A549 (cell line): ENCODE results near the gene P3R3URF. TPM values are rescaled to one million over a fixed set of nuclear protein-coding genes. Genes with fewer than 3 reads are reported as not detected.

Experiments used
- ATAC-seq, 2 experiments: fragments of 200-7000 bp in 1 of 2; fragments of >200 bp in 1 of 2; cut with Nextera tagmentation in 1 of 2; cut with Tn5 transposase in 1 of 2; 3 replicates each; pipeline versions ENCODE4 v1.8.0 to v1.9.1; 2018 to 2020; ENCODE audit warnings: mild to moderate bottlenecking in 1 of 2, moderate library complexity in 1 of 2
- CTCF ChIA-PET: fragments of 300-600 bp; sonication (Branson Sonifier 250); formaldehyde crosslinking; extraction: SDS; loops from one replicate; lab custom pipeline; 2021; ENCODE audit warnings: antibody characterized with exemption, inconsistent platforms; lab: Yijun Ruan, JAX
- POLR2A ChIA-PET: fragments of 350-600 bp; formaldehyde crosslinking; extraction: SDS; loops from one replicate; lab custom pipeline; 2021; ENCODE audit warnings: antibody characterized with exemption, inconsistent platforms; lab: Yijun Ruan, JAX
- DNase-seq, 2 experiments: peaks; one replicate each; pipeline versions ENCODE4 v3.0.0 to v3.0.0-alpha.2; 2011 to 2016; ENCODE audit warnings: low read depth in 1 of 2, low spot score in 1 of 2
- FAIRE-seq: peaks from 2 replicates; lab custom pipeline; 2011; peaks lifted over from hg19 to GRCh38; lab: Jason Lieb, UNC
- H3K27ac ChIP-seq, 2 experiments: fragments of >200 bp; sonication (Bioruptor Twin); formaldehyde crosslinking; 3 replicates each; pipeline ENCODE4 v1.5.1; 2016 to 2017
- H3K4me1 ChIP-seq: fragments of >200 bp; sonication (Bioruptor Twin); formaldehyde crosslinking; 3 replicates; pipeline ENCODE4 v1.6.1; 2016
- H3K4me2 ChIP-seq: fragments of >200 bp; sonication (Bioruptor Twin); formaldehyde crosslinking; 3 replicates; pipeline ENCODE4 v1.6.1; 2016
- H3K4me3 ChIP-seq: fragments of >200 bp; sonication (Bioruptor Twin); formaldehyde crosslinking; 3 replicates; pipeline ENCODE4 v1.5.1; 2016
- H3K9me3 ChIP-seq: fragments of >200 bp; sonication (Bioruptor Twin); formaldehyde crosslinking; 3 replicates; pipeline ENCODE4 v1.6.1; 2016
- ATOH8 ChIP-seq: fragments of 250-450 bp; sonication (Bioruptor Pico); IDR thresholded peaks from 2 replicates; pipeline ENCODE4 v1.5.0; 2020; ENCODE audit warnings: low read depth, mild to moderate bottlenecking, moderate library complexity
- BCL3 ChIP-seq: fragments of >200 bp; sonication (Bioruptor Twin); formaldehyde crosslinking; IDR thresholded peaks from 3 replicates; pipeline ENCODE4 v1.6.1; 2016
- BHLHE40 ChIP-seq: IDR thresholded peaks from 2 replicates; pipeline ENCODE4 v1.6.1; 2012; ENCODE audit warnings: low read depth, low read length, inconsistent platforms
- CBX2 ChIP-seq: fragments of 200-600 bp; sonication (generic); IDR thresholded peaks from 2 replicates; pipeline ENCODE4 v1.6.1; 2016; ENCODE audit warnings: low read depth, mild to moderate bottlenecking, borderline replicate concordance
- CBX8 ChIP-seq: fragments of 200-600 bp; sonication (generic); IDR thresholded peaks from 2 replicates; pipeline ENCODE4 v1.6.1; 2016
- CHD4 ChIP-seq: fragments of 200-600 bp; sonication (generic); IDR thresholded peaks from 2 replicates; pipeline ENCODE4 v1.6.1; 2016; ENCODE audit warnings: antibody characterized with exemption, mild to moderate bottlenecking, borderline replicate concordance
- CTCF ChIP-seq: fragments of >200 bp; sonication (Bioruptor Twin); formaldehyde crosslinking; IDR thresholded peaks from 3 replicates; pipeline ENCODE4 v1.5.1; 2016
- EP300 ChIP-seq, 2 experiments: fragments of >200 bp; sonication (Bioruptor Twin); formaldehyde crosslinking; IDR thresholded peaks; 2 replicates in 1 of 2; 3 replicates in 1 of 2; pipeline ENCODE4 v1.6.1; 2016 to 2017
- HDAC2 ChIP-seq: fragments of 200-600 bp; sonication (generic); IDR thresholded peaks from 2 replicates; pipeline ENCODE4 v1.6.1; 2016
- HES2 ChIP-seq: fragments of >200 bp; sonication (Bioruptor Twin); formaldehyde crosslinking; IDR thresholded peaks from 2 replicates; pipeline ENCODE4 v1.6.1; 2016
- HEYL ChIP-seq: fragments of 250-450 bp; sonication (Bioruptor Pico); IDR thresholded peaks from 2 replicates; pipeline ENCODE4 v1.8.0; 2021; ENCODE audit warnings: mild to moderate bottlenecking, moderate library complexity
- JUNB ChIP-seq: fragments of >200 bp; sonication (Bioruptor Twin); formaldehyde crosslinking; IDR thresholded peaks from 2 replicates; pipeline ENCODE4 v1.6.1; 2016
- RAD21 ChIP-seq, 2 experiments: fragments of >200 bp in 1 of 2; sonication (Bioruptor Twin) in 1 of 2; formaldehyde crosslinking in 1 of 2; IDR thresholded peaks in 1 of 2; conservative IDR thresholded peaks in 1 of 2; 2 replicates in 1 of 2; 3 replicates in 1 of 2; pipeline ENCODE4 v1.6.1; 2012 to 2018; ENCODE audit warnings: inconsistent platforms in 1 of 2
- RCOR1 ChIP-seq: fragments of 150-350 bp; IDR thresholded peaks from 2 replicates; pipeline ENCODE4 v1.6.1; 2014; ENCODE audit warnings: antibody characterized with exemption, low read length, low read depth
- RNF2 ChIP-seq: fragments of 200-600 bp; sonication (generic); IDR thresholded peaks from 2 replicates; pipeline ENCODE4 v1.6.1; 2016; ENCODE audit warnings: low read depth, mild to moderate bottlenecking, antibody characterized with exemption, moderate library complexity, borderline replicate concordance
- SMC3 ChIP-seq: fragments of >200 bp; sonication (Bioruptor Twin); formaldehyde crosslinking; IDR thresholded peaks from 3 replicates; pipeline ENCODE4 v1.6.1; 2018; ENCODE audit warnings: inconsistent platforms
- SREBF2 ChIP-seq: fragments of 450-650 bp; IDR thresholded peaks from 2 replicates; pipeline ENCODE4 v1.6.1; 2014; ENCODE audit warnings: mild to moderate bottlenecking, moderate library complexity
- TP53 ChIP-seq: fragments of 250-450 bp; sonication (Bioruptor Pico); IDR thresholded peaks from 2 replicates; pipeline ENCODE4 v1.5.0; 2021; ENCODE audit warnings: mild to moderate bottlenecking, moderate library complexity
- ZNF302 ChIP-seq: fragments of 250-450 bp; sonication (Bioruptor Pico); IDR thresholded peaks from 2 replicates; pipeline ENCODE4 v1.9.0; 2021; ENCODE audit warnings: inconsistent platforms, mild to moderate bottlenecking, moderate library complexity
- WGBS: methylation state at CpG from one replicate; pipeline ENCODE4 v1.1.6; 2017; ENCODE audit errors: missing lambda C conversion rate; 5-methylcytosine and 5-hydroxymethylcytosine counted together
- polyA plus RNA-seq, 4 experiments: library from polyadenylated mRNA; depleted of rRNA in 3 of 4; stranded (reverse); fragments of >200 nt; fragmentation: RNase III in 1 of 4; extraction: RNeasy Plus Mini Kit Qiagen cat#74134 plus additional on column Dnase treatment in 1 of 4; gene quantifications; 2 replicates in 3 of 4; 3 replicates in 1 of 4; pipeline ENCODE4 v1.2.3, GENCODE V29; 2011 to 2017

Gene P3R3URF
- polyA plus RNA-seq, 2 of the 4 experiments (the other 2 are of a cell fraction) = not detected

- peak overlapping the region in 1 of 2 experiments; percentile 29; a peak in 2 of 6 replicates for H3K27ac ChIP-seq
- ATAC-seq = no peak
- H3K4me3 ChIP-seq = no peak overlapping the region
- POLR2A ChIA-PET = no interaction called here
- peaks cover 46% of the 10 kb centered on the region for H3K4me1 ChIP-seq
- CTCF ChIA-PET = interaction anchor here (0.6 to 14.4 kb wide), 10 partner anchors 8 to 145 kb away, joined by 3 to 181 read pairs (median 4); no protein-coding TSS in a partner anchor
- no peaks in the 10 kb centered on the region for H3K9me3 ChIP-seq
- DNase-seq = no peak
- H3K4me2 ChIP-seq = no peak overlapping the region
- WGBS = 69% methylated on average over 10 of the region's 10 CpGs
- TF ChIP-seq BHLHE40 = no peak
- no peak for TF ChIP-seq ZNF302 (CRISPR knock-in tag)
- no peak for TF ChIP-seq CTCF
- TF ChIP-seq BCL3 = no peak
- TF ChIP-seq EP300 (IDR thresholded peaks at IDR 0.05) = no peak
- TF ChIP-seq CBX8 = no peak
- no peak for TF ChIP-seq CHD4
- TF ChIP-seq CBX2 = no peak
- no peak for TF ChIP-seq SREBF2
- FAIRE-seq = no peak
Observed at GRCh38 chr1:46181343-46182260, 5.3 kb upstream of the P3R3URF start.

- TF ChIP-seq CBX8 (no peak), RCOR1 (no peak), HEYL (CRISPR knock-in tag) (no peak), JUNB (no peak), SMC3 (0 out of 3 replicates have a peak, but pooled peaks have one; percentile 9), TP53 (CRISPR knock-in tag) (no peak), CBX2 (no peak)
- H3K9me3 ChIP-seq = no peaks in the 10 kb centered on the region
- ChIA-PET POLR2A (no interaction called here), CTCF (interaction anchor here (0.7 to 14.4 kb wide), 11 partner anchors 10 to 368 kb away, joined by 3 to 181 read pairs (median 3); no protein-coding TSS in a partner anchor)
- FAIRE-seq (no peak), ATAC-seq (peak; percentile 32 to 36; a peak in 4 of 6 replicates), DNase-seq (peak in 1 of 2 experiments; percentile 35)
- H3K4me2 ChIP-seq = no peak overlapping the region
- H3K4me1 ChIP-seq = peaks cover 47% of the 10 kb centered on the region
- H3K27ac ChIP-seq = peak overlapping the region in 1 of 2 experiments; percentile 49; a peak in 2 of 6 replicates
- WGBS = 49% methylated on average over 9 of the region's 12 CpGs
- no peak overlapping the region for H3K4me3 ChIP-seq
Observed at GRCh38 chr1:46180082-46180616, 3.9 kb upstream of the P3R3URF start.

GRCh38 chr1:46179138-46180081 lies 3.1 kb upstream of the P3R3URF start:
- ChIA-PET CTCF (interaction anchor here (0.5 to 14.4 kb wide), 10 partner anchors 10 to 153 kb away, joined by 3 to 181 read pairs (median 4); no protein-coding TSS in a partner anchor), POLR2A (no interaction called here)
- WGBS = 9% methylated on average over 10 of the region's 10 CpGs
- Histone ChIP-seq H3K9me3 (no peaks in the 10 kb centered on the region), H3K4me1 (peaks cover 54% of the 10 kb centered on the region), H3K4me2 (peak overlapping the region; percentile 69), H3K27ac (peak overlapping the region; percentile 62 to 81), H3K4me3 (no peak overlapping the region)
- FAIRE-seq (no peak), ATAC-seq (peak; percentile 82 to 92), DNase-seq (peak; percentile 80 to 88)
- TF ChIP-seq SMC3 (peak; percentile 75), RCOR1 (no peak), HES2 (no peak), RAD21 (conservative IDR thresholded peaks at IDR 0.05 in 1 of 2, IDR thresholded peaks at IDR 0.05 in 1 of 2) (peak; percentile 90 to 93), RNF2 (no peak), HDAC2 (no peak), CTCF (peak; percentile 76), HEYL (CRISPR knock-in tag) (no peak), ATOH8 (CRISPR knock-in tag) (no peak), BCL3 (no peak)
